ENCODE data around the gene MEAF6. TPM values are rescaled to one million over a fixed set of nuclear protein-coding genes. Genes with fewer than 3 reads are reported as not detected.

Gene MEAF6
- total and polyA plus RNA-seq, 2 of the 4 experiments (the other 2 are of a cell fraction) = 36.2 to 40.7 TPM

DNA sequence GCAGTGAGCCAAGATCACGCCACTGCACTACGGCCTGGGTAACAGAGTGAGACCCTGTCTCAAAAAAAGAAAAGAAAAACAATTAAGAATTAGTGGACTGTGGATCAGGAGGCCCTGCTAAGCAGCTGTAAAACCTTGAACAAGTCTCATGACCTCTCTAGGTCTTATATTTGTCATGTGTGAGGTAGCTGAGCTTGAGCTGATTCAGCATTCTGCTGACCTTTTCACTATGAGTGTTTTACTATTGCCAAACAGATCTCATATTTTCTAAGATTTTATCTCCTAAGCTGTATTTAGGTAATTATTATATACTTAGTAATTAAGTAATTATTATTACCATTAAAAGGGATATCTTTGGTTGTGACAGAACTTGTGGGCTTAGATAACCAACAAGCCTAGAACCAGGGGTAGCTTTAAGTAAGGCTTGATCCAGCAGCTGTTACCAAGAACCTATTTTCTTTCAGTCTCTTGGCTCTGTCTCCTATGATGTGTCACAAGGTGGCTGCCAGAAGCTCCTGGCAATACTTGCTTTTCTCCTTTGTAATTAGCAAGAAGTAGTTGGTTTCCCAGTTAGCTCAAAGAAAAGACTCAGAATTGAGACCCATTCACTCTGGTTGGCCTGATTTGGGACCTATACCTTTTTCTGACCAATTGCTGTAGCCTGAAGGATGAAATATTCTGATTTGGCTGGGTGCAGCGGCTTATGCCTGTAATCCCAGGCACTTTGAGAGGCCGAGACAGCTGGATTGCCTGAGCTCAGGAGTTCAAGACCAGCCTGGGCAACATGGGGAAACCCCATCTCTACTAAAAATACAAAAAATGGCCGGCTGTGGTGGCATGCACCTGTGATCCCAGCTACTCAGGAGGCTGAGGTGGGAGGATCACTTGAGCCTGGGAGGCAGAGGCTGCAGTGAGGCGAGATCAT is 48.7 kb downstream of the MEAF6 start:
- no peaks in the 10 kb centered on the region for H3K27me3 ChIP-seq (ENCODE audit: control insufficient read depth, insufficient read depth, low read length)
- H3K56ac ChIP-seq (ENCODE audit: extremely low read depth, insufficient read depth, low read length) = no peak overlapping the region
- peak overlapping the region; percentile 34; the same call in 1 of the 2 replicates for H3K18ac ChIP-seq (ENCODE audit: low read depth, low read length)
- DNase-seq = peak; percentile 49
- H3K14ac ChIP-seq (replicated peaks; ENCODE audit: low read depth, low read length) = no peak overlapping the region
- peak overlapping the region; percentile 12; the same call in 1 of the 2 replicates for H2AK5ac ChIP-seq (ENCODE audit: low read depth, low read length)
- H2AK9ac ChIP-seq (replicated peaks; ENCODE audit: low read depth, low read length, poor library complexity) = no peak overlapping the region
- peak overlapping the region; percentile 43 for H2BK5ac ChIP-seq (ENCODE audit: low read depth, low read length, poor library complexity, severe bottlenecking)
- peak overlapping the region in 1 of 2 experiments; percentile 53; a peak in 1 of 4 replicates for H4K8ac ChIP-seq (ENCODE audit: low read depth in 2 of 2, low read length in 2 of 2)
- in situ Hi-C loops (cut with MboI; ENCODE audit: low sequenced_read_pairs) (no loop called here), dilution Hi-C loops (cut with HindIII; ENCODE audit: low sequenced_read_pairs, unreplicated experiment) (no loop called here), intact Hi-C loops (cut with micrococcal nuclease) (no loop called here)
- no TSS peak for BruUV-seq (replicated peaks)
- no peak overlapping the region for H2AFZ ChIP-seq (replicated peaks; ENCODE audit: low read length, poor library complexity)
- peak overlapping the region; percentile 75; the same call in 1 of the 2 replicates for H3K27ac ChIP-seq (ENCODE audit: insufficient read depth, low read length)
- no peak overlapping the region for H3K9ac ChIP-seq (ENCODE audit: low read depth, low read length)
- peaks cover 7% of the 10 kb centered on the region for H3K4me1 ChIP-seq (ENCODE audit: control insufficient read depth, insufficient read depth, low read length)
- H3K4ac ChIP-seq (ENCODE audit: low read depth, low read length) = no peak overlapping the region
- peaks cover 3 to 6% of the 10 kb centered on the region in 2 experiments; a peak in 1 of 4 replicates for H3K79me1 ChIP-seq (ENCODE audit: low read depth in 1 of 2, low read length in 2 of 2)
- H3K23ac ChIP-seq (ENCODE audit: low read depth, low read length) = no peak overlapping the region
- ChIA-PET POLR2A (ENCODE audit: unreplicated experiment) (no interaction called here), CTCF (interaction anchor here (0.7 to 3.4 kb wide), 3 partner anchors 12 to 21 kb away, joined by 3 to 20 read pairs (median 3); no protein-coding TSS in a partner anchor)
- no peak overlapping the region for H3K4me2 ChIP-seq (ENCODE audit: low read depth, low read length)
- no peak overlapping the region for H2BK20ac ChIP-seq (ENCODE audit: low read depth, low read length)
- no peak overlapping the region for H2BK15ac ChIP-seq (ENCODE audit: low read depth, low read length)
- no peaks in the 10 kb centered on the region for H4K20me1 ChIP-seq (ENCODE audit: insufficient read depth, low read length)
- WGBS, 2 experiments (ENCODE audit: extremely low coverage in 2 of 2, insufficient read length in 1 of 2) = no CpG with 5 or more reads among the region's 6 CpGs
- no peak overlapping the region; the same call in 1 of the 2 replicates for H2BK120ac ChIP-seq (ENCODE audit: low read depth, low read length)
- no peak overlapping the region for H4K5ac ChIP-seq (ENCODE audit: low read depth, low read length)
- TF ChIP-seq RFX5 (IDR thresholded peaks at IDR 0.05; ENCODE audit: low read depth, low read length) (no peak), POLR2A (IDR thresholded peaks at IDR 0.05; ENCODE audit: low read depth, low read length) (no peak), MAFK (IDR thresholded peaks at IDR 0.05; ENCODE audit: low read depth, low read length) (peak; percentile 78), SMC3 (IDR thresholded peaks at IDR 0.05; ENCODE audit: low read depth, low read length) (no peak)
- H3K9me3 ChIP-seq (ENCODE audit: control insufficient read depth, insufficient read depth, low read length) = no peaks in the 10 kb centered on the region
- 0 out of 2 replicates have a peak, but pooled peaks cover 5% of the 10 kb centered on the region for H3K9me1 ChIP-seq (ENCODE audit: insufficient read depth, low read length)
- H3K4me3 ChIP-seq (ENCODE audit: insufficient read depth, low read depth, low read length) = no peak overlapping the region
- no peak for ATAC-seq (ENCODE audit: low read depth)
- no peak overlapping the region for H4K91ac ChIP-seq (ENCODE audit: insufficient read depth, low read depth, low read length)
- H3K36me3 ChIP-seq (ENCODE audit: control insufficient read depth, insufficient read depth, low read length) = no peaks in the 10 kb centered on the region
